RWPE2 (cell line): Measurements from ENCODE around the gene CORO1C.

Source experiments
- ATAC-seq: fragments of 200-7000 bp; cut with Tn5 transposase; 3 replicates; pipeline ENCODE4 v1.9.1; 2021; ENCODE audit warnings: low read depth
- DNase-seq: peaks from one replicate; pipeline ENCODE4 v3.0.0-alpha.2; 2020; ENCODE audit warnings: low spot score
- H3K27ac ChIP-seq: fragments of 450-650 bp; 2 replicates; pipeline ENCODE4 v1.5.1; 2017; ENCODE audit warnings: mild to moderate bottlenecking; ENCODE audit not compliant: poor library complexity, severe bottlenecking
- H3K27me3 ChIP-seq: fragments of 250-450 bp; sonication (Bioruptor Pico); 2 replicates; pipeline ENCODE4 v1.5.1; 2021; ENCODE audit warnings: mild to moderate bottlenecking, moderate library complexity; ENCODE audit not compliant: insufficient read depth, poor library complexity, severe bottlenecking
- H3K36me3 ChIP-seq: fragments of 250-450 bp; sonication (Bioruptor Pico); 2 replicates; pipeline ENCODE4 v1.5.1; 2020; ENCODE audit warnings: low read depth, mild to moderate bottlenecking, moderate library complexity
- H3K4me1 ChIP-seq: fragments of 250-450 bp; sonication (Bioruptor Pico); 2 replicates; pipeline ENCODE4 v1.5.1; 2021; ENCODE audit warnings: mild to moderate bottlenecking, moderate library complexity; ENCODE audit not compliant: insufficient read depth, poor library complexity, severe bottlenecking
- H3K4me3 ChIP-seq: fragments of 250-450 bp; sonication (Bioruptor Pico); 2 replicates; pipeline ENCODE4 v1.5.1; 2021; ENCODE audit warnings: mild to moderate bottlenecking, moderate library complexity; ENCODE audit not compliant: severe bottlenecking
- H3K9me3 ChIP-seq: fragments of 250-450 bp; sonication (Bioruptor Pico); 2 replicates; pipeline ENCODE4 v1.5.1; 2021; ENCODE audit warnings: mild to moderate bottlenecking, moderate library complexity; ENCODE audit not compliant: severe bottlenecking
- TF ChIP-seq, protein P1 (sequence below): fragments of 450-650 bp; IDR thresholded peaks from one replicate; pipeline ENCODE4 v1.5.1; 2017; ENCODE audit warnings: mild to moderate bottlenecking, moderate library complexity; ENCODE audit not compliant: poor library complexity, severe bottlenecking

CORO1C gene

DNA sequence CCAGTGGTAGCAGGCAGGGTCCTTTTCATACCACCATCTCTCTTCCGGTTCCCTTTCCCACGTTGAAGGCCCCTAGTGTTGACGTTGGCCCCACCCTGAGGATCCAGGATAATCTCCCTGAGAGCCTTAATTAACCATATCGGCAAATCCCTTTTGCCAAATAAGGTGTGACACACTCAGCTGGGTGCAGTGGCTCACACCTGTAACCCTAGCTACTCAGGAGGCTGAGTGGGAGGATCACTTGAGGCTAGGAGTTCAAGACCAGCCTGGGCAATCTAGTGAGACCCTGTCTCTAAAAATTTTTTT is 130.7 kb downstream of the CORO1C start:
- no peaks in the 10 kb centered on the region for H3K4me1 ChIP-seq
- H3K27ac ChIP-seq: no peak overlapping the region
- no peak for DNase-seq
- no peak overlapping the region for H3K4me3 ChIP-seq
- no peaks in the 10 kb centered on the region for H3K36me3 ChIP-seq
- H3K27me3 ChIP-seq: no peaks in the 10 kb centered on the region
- H3K9me3 ChIP-seq: no peaks in the 10 kb centered on the region
- TF ChIP-seq, protein P1, sequence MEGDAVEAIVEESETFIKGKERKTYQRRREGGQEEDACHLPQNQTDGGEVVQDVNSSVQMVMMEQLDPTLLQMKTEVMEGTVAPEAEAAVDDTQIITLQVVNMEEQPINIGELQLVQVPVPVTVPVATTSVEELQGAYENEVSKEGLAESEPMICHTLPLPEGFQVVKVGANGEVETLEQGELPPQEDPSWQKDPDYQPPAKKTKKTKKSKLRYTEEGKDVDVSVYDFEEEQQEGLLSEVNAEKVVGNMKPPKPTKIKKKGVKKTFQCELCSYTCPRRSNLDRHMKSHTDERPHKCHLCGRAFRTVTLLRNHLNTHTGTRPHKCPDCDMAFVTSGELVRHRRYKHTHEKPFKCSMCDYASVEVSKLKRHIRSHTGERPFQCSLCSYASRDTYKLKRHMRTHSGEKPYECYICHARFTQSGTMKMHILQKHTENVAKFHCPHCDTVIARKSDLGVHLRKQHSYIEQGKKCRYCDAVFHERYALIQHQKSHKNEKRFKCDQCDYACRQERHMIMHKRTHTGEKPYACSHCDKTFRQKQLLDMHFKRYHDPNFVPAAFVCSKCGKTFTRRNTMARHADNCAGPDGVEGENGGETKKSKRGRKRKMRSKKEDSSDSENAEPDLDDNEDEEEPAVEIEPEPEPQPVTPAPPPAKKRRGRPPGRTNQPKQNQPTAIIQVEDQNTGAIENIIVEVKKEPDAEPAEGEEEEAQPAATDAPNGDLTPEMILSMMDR: no peak
- no peak for ATAC-seq

DNA sequence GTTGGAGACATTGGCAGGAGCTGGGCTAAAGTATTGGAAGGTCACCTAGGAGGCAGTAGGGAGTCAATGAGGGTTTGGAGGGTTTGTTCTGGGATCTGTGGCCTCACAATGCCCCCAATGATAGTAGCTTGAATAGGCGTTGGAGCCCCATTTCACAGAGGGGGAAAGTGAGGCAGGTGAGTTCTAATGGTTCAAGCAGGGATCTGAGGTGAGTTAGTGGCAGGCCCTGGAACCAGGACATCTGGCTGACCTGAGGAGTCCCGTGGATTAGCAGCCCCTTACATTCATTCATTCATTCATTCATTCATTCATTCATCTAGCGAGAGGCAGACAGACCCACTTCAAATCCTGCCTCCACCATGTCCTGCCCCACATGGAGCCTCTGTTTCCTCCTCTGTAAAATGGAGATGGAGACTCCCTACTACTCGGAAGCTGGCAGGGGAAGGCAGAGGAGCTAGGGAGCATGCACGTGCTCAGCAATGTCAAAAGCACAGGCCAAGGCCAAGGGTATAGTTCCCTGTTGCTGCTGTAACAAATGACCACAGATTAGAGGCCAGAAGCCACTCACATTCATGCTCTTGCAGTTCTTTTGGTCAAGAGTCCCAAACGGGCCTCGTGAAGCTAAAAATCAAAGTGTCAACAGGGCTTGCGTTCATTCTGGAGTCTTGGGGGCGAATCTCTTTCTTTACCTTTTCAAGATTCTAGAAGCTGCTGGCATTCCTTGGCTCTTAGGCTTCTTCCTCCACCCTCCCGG is 131.2 kb downstream of the CORO1C start:
- no peak overlapping the region for H3K27ac ChIP-seq
- no peaks in the 10 kb centered on the region for H3K36me3 ChIP-seq
- DNase-seq (no peak), ATAC-seq (no peak)
- H3K4me1 ChIP-seq: no peaks in the 10 kb centered on the region
- TF ChIP-seq, protein P1: no peak
- H3K4me3 ChIP-seq: no peak overlapping the region
- no peaks in the 10 kb centered on the region for H3K9me3 ChIP-seq
- H3K27me3 ChIP-seq: no peaks in the 10 kb centered on the region

GRCh38 chr12:108599541-108599940 is 131.8 kb downstream of the CORO1C start:
- no peaks in the 10 kb centered on the region for H3K36me3 ChIP-seq
- no peak for DNase-seq
- H3K9me3 ChIP-seq: no peaks in the 10 kb centered on the region
- ATAC-seq: no peak
- TF ChIP-seq, protein P1: no peak
- H3K27me3 ChIP-seq: no peaks in the 10 kb centered on the region
- no peak overlapping the region for H3K4me3 ChIP-seq
- no peak overlapping the region for H3K27ac ChIP-seq
- H3K4me1 ChIP-seq: no peaks in the 10 kb centered on the region

DNA sequence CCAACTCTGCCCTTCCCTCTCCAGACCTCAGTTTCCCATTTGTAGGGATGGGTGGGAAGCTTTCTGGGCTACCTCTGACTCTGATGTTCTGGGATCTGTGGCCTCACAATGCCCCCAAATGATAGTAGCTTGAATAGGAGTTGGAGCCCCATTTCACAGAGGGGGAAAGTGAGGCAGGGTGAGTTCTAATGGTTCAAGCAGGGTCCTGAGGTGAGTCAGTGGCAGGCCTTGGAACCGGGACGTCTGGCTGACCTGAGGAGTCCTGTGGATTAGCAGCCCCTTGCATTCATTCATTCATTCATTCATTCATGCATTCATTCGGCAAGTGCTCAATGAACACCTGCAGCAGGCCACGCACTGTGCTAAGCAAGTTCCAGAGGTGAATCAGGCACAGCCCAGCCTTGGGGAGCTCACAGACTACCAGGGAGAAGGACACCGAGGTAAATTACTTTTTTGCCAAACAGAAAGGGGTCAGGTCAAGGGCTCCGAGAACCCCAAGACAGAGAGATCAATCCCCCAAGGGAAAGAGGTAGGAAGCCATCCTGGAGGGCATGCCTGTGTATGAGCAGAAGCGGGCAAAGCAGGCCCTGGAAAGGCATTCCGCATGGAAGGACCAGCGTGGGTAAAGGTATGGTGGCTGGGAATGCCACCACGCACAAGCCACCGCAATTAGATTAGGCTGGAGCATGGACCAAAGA is 132.6 kb downstream of the CORO1C start:
- TF ChIP-seq, protein P1: no peak
- H3K4me1 ChIP-seq: no peaks in the 10 kb centered on the region
- no peaks in the 10 kb centered on the region for H3K9me3 ChIP-seq
- no peak overlapping the region for H3K4me3 ChIP-seq
- DNase-seq (no peak), ATAC-seq (no peak)
- H3K36me3 ChIP-seq: no peaks in the 10 kb centered on the region
- no peak overlapping the region for H3K27ac ChIP-seq
- H3K27me3 ChIP-seq: no peaks in the 10 kb centered on the region
